Measurements from ENCODE around the gene PPFIBP2. TPM values are rescaled to one million over a fixed set of nuclear protein-coding genes. Genes with fewer than 3 reads are reported as not detected.

The PPFIBP2 gene
- total RNA-seq, 4 donors from 2014 or later, result 64.3 to 91.9 (median 71.6) TPM

DNA sequence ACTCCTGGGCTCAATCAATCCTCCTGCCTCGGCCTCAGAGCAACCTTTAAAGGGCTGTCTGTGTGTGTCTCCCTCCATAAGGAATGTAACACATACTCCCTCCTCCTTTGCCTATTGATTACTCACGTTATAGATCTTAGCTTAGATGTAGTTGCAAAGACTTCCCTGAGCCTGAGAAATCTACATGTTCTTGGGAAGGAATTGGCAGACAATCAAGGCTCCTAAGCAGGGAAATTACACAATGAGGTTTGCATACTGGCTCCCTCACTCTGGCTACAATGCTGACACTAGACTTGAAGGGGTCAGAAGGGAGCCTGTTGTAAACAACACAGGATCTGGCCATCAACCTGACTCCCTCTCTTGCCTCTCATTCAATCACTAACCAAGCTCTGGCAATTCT lies 33.7 kb upstream of the PPFIBP2 start:
- H3K4me1 ChIP-seq, result peaks cover 12 to 18% of the 10 kb centered on the region in 2 donors
- 58 to 59% methylated on average over 2 of the region's 2 CpGs for WGBS, 2 donors
- DNase-seq, result no peak

DNA sequence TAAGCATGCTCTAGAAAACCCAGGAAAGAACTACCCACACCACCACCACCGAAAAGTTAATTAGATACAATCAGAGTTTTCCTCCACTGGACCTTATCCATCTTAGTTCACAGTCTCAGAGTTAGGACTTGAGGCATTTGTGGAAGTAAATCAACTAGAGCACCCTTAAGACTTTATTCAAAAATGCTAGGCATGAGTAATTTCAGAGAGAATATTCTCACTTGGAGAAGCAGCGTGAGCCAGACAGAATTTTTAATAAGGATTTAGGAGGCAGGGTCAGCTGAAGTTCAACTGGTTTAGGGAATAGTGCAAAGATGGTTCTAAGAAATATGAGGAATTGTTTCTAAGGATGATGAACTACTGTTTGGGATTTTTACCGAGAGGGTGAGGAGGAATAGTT lies 29.7 kb upstream of the PPFIBP2 start:
- H3K4me3 ChIP-seq (replicated peaks in 1 of 3), result no peak overlapping the region
- intact Hi-C loops (cut with DNase I), result no loop called here
- peaks cover 19 to 28% of the 10 kb centered on the region in 2 donors for H3K4me1 ChIP-seq
- no peak for TF ChIP-seq POLR2A (IDR thresholded peaks at IDR 0.05)
- TF ChIP-seq, protein P1, sequence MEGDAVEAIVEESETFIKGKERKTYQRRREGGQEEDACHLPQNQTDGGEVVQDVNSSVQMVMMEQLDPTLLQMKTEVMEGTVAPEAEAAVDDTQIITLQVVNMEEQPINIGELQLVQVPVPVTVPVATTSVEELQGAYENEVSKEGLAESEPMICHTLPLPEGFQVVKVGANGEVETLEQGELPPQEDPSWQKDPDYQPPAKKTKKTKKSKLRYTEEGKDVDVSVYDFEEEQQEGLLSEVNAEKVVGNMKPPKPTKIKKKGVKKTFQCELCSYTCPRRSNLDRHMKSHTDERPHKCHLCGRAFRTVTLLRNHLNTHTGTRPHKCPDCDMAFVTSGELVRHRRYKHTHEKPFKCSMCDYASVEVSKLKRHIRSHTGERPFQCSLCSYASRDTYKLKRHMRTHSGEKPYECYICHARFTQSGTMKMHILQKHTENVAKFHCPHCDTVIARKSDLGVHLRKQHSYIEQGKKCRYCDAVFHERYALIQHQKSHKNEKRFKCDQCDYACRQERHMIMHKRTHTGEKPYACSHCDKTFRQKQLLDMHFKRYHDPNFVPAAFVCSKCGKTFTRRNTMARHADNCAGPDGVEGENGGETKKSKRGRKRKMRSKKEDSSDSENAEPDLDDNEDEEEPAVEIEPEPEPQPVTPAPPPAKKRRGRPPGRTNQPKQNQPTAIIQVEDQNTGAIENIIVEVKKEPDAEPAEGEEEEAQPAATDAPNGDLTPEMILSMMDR (IDR thresholded peaks at IDR 0.05), result no peak
- WGBS, 2 donors, result 42 to 46% methylated on average over 3 of the region's 3 CpGs
- peak overlapping the region; percentile 64 to 86 (median 67) for H3K27ac ChIP-seq
- no peaks in the 10 kb centered on the region for H3K36me3 ChIP-seq
- H3K9me3 ChIP-seq, result no peaks in the 10 kb centered on the region
- DNase-seq, result no peak
- H3K27me3 ChIP-seq, result no peaks in the 10 kb centered on the region

More for the DNA sequence above, 33.7 kb upstream of the PPFIBP2 start:
- Histone ChIP-seq H3K36me3 (no peaks in the 10 kb centered on the region), H3K27me3 (no peaks in the 10 kb centered on the region), H3K27ac (no peak overlapping the region), H3K9me3 (no peaks in the 10 kb centered on the region), H3K4me3 (replicated peaks in 1 of 3) (no peak overlapping the region)
- intact Hi-C loops (cut with DNase I), result no loop called here
- no peak for TF ChIP-seq POLR2A (IDR thresholded peaks at IDR 0.05)
- TF ChIP-seq, protein P1 (IDR thresholded peaks at IDR 0.05), result no peak

DNA sequence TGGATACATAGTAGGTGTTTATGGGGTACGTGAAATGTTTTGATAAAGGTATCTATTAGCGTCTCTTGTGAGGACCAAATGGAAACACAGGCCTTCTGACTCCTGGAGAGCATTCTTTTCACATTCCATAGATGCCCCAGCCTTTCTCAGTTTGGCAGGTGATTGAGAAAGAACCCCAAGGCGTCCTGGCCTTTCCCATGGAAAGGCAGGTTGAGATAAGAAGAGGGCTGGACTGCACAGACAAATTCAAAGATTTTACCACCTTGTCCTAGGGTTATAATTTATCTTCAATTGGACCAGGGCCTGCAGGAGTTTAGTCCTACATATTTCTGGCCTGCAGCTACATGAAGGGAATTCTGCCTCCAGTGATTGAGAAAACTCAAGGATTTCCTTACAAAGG lies 29.2 kb upstream of the PPFIBP2 start:
- no peaks in the 10 kb centered on the region for H3K36me3 ChIP-seq
- no peaks in the 10 kb centered on the region for H3K27me3 ChIP-seq
- TF ChIP-seq, protein P1 (IDR thresholded peaks at IDR 0.05), result no peak
- no peak for TF ChIP-seq POLR2A (IDR thresholded peaks at IDR 0.05)
- H3K27ac ChIP-seq, result peak overlapping the region; percentile 64 to 86 (median 67)
- H3K4me1 ChIP-seq, result peaks cover 19 to 28% of the 10 kb centered on the region in 2 donors
- DNase-seq, result peak; percentile 57 to 59
- 21 to 27% methylated on average over 3 of the region's 3 CpGs for WGBS, 2 donors
- H3K4me3 ChIP-seq (replicated peaks in 1 of 3), result no peak overlapping the region
- intact Hi-C loops (cut with DNase I), result no loop called here
- H3K9me3 ChIP-seq, result no peaks in the 10 kb centered on the region

DNA sequence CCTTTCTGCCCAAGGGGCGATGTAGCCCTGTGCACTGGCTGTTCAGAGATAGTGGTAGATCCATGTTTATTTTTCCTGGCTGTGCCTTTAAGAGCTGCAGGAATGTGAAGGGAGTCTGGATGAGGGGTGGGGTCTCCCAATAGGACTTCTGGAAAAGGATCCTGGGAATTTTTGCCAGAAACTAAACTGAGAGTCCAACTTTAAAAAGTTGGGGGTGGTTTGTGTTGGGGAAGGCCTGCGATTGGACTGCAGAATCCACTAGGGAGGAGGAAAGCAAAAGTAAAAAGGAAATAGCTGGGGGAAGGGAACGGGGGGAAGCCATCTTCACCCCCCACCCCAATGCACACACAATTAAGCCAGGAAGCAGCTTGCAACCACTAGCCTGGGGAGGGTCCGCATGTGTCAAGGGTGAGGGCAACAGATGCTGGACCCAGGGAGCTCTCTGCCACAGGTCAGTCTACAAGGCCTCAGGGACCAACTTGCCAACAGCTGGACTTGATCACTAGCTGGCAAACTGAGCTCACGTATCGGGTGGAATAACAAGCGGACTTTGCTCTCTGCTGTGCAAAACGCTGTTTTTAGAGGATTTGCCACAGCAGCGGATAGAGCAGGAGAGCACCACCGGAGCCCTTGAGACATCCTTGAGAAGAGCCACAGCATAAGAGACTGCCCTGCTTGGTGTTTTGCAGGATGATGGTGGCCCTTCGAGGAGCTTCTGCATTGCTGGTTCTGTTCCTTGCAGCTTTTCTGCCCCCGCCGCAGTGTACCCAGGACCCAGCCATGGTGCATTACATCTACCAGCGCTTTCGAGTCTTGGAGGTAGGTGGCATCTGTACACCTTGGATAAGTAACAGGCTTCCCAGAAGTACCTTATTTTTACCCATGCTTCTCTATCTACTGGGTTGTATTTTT lies 28.4 kb upstream of the PPFIBP2 start, which contains the start of gene OLFML1:
Gene OLFML1, plus strand, starts transcription at position 321 of the 912 bp plus-strand sequence. Its CDS starts 370 bp downstream, at position 691.
- 55 to 64% methylated on average over 15 of the region's 15 CpGs for WGBS, 2 donors
- no peaks in the 10 kb centered on the region for H3K9me3 ChIP-seq
- H3K4me1 ChIP-seq, result peaks cover 19 to 28% of the 10 kb centered on the region in 2 donors
- intact Hi-C loops (cut with DNase I), result no loop called here
- no peak for DNase-seq
- H3K4me3 ChIP-seq (replicated peaks in 1 of 3), result peak within 1 kb of the TSS in 1 of 3 donors; percentile 8
- peak within 1 kb of the TSS; percentile 64 to 86 (median 67) for H3K27ac ChIP-seq
- H3K27me3 ChIP-seq, result no peaks in the 10 kb centered on the region
- TF ChIP-seq, protein P1 (IDR thresholded peaks at IDR 0.05), result no peak
- no peaks in the 10 kb centered on the region for H3K36me3 ChIP-seq

Data from thyroid gland (tissue), 4 donors.